Mammary epithelial cell (primary cell): ENCODE results near the gene CISD3.

ENCODE experiments used
- EZH2 ChIP-seq: IDR thresholded peaks from 2 replicates; pipeline ENCODE4 v1.6.1; 2012; ENCODE audit warnings: low read length, inconsistent platforms, borderline replicate concordance
- TF ChIP-seq, protein P1 (sequence below), 2 donors: IDR thresholded peaks in 1 of 2; conservative IDR thresholded peaks in 1 of 2; 2 replicates each; pipeline ENCODE4 v1.5.1; 2011 to 2012; ENCODE audit warnings: inconsistent platforms in 2 of 2, low read length in 2 of 2, mild to moderate bottlenecking in 2 of 2, control low read depth in 1 of 2, low read depth in 1 of 2; ENCODE audit not compliant: insufficient read depth in 1 of 2; ENCODE audit errors: extremely low read depth in 1 of 2

- TF ChIP-seq EZH2, result no peak
- TF ChIP-seq, protein P1, sequence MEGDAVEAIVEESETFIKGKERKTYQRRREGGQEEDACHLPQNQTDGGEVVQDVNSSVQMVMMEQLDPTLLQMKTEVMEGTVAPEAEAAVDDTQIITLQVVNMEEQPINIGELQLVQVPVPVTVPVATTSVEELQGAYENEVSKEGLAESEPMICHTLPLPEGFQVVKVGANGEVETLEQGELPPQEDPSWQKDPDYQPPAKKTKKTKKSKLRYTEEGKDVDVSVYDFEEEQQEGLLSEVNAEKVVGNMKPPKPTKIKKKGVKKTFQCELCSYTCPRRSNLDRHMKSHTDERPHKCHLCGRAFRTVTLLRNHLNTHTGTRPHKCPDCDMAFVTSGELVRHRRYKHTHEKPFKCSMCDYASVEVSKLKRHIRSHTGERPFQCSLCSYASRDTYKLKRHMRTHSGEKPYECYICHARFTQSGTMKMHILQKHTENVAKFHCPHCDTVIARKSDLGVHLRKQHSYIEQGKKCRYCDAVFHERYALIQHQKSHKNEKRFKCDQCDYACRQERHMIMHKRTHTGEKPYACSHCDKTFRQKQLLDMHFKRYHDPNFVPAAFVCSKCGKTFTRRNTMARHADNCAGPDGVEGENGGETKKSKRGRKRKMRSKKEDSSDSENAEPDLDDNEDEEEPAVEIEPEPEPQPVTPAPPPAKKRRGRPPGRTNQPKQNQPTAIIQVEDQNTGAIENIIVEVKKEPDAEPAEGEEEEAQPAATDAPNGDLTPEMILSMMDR (conservative IDR thresholded peaks at IDR 0.05 in 1 of 2, IDR thresholded peaks at IDR 0.05 in 1 of 2; ENCODE audit: extremely low read depth in 1 of 2, insufficient read depth in 1 of 2, low read depth in 1 of 2, low read length in 2 of 2), result no peak
These were observed 5.7 kb upstream of the CISD3 start for GRCh38 chr17:38724337-38724988.
